DMS53 treated with DMSO at 0.1 percent for 48 hours (cell line): ENCODE measurements around the gene BTBD2.
"Not testable (repeated sequence)": the region's sequence is repeated elsewhere in the genome, so short reads cannot be mapped to it uniquely, and the experiment has no call there.

ENCODE experiments used
- DNase-seq: peaks from one replicate; lab custom pipeline; 2025; ENCODE audit not compliant: unreplicated experiment; lab: John Stamatoyannopoulos, UW

The BTBD2 gene

GRCh38 chr19:2016041-2016807 lies 710 bp upstream of the BTBD2 start:
- peak; percentile 30 for DNase-seq

- DNase-seq, result no peak
These were observed 545 bp downstream of the BTBD2 start for GRCh38 chr19:2014731-2015607.

DNA sequence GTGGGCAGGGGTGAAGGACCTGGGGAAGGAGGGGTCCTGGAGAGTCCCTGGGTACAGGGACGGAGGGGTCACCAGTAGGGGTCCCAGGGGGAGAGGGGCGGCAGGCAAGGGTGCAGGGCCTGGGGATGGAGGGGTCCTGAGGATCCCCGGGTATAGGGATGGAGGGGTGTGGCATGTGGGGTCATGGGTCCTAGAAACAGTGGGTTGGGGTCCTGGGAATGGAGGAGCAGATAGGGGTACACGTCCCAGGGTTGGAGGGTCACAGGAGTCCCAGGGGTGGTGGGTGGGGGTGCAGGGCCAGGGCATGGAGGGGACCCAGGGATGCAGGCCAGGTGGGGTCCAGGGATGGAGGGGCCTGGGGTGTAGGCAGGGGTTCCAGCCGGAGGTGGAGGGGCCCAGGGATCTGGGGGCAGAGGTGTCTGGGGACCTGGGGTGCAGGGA lies 1.4 kb downstream of the BTBD2 start:
- DNase-seq, result no peak

DNA sequence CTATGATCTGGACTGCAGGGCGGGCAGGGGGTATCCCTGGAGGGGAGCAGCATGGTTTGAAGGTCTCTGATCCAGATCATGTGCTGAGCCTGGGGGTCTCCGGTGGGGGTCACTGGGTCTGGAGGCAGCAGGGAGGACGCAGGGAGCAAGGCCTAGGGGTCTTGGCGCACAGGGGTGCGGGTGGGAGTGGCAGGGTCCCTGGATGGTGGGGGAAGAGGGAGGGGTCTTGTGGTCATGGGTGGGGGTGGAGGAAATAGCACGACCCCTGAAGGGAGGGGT lies 1.9 kb downstream of the BTBD2 start:
- DNase-seq, result no peak

DNA sequence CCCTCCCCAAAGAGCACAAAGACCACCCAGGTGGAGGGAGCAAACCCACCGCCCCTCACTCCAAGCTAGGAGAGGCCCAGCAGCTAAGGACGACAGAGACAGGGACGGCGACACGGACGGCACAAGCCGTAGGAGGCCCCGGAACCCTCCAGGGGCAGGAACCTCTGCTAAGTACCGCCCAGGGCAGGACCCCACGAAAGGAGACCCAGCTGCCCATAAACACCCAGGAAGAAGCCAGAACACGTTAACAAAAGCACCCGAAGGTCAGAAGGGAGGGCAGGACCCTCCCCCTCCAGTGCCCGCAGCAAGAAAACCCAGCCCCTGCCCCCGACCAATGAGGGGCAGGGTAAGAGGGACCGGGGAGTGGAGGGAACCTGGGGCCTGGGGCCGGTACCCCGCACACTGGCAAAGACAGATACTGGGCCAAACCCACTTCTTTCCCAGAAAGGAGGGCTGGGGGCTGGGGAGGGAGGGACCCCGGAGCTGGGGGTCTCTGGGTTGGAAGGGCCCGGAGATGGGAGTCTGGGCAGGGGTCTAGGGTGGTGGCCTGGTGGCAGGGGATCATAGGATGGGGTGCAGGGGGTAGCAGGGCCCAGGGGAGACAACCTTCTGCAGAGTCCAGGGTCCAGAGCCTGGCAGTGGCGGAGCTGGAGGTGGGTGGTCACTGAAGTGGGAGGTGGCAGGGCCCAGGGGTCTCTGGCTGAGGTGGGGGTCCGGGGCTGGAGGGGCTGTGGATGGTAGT lies 2.4 kb downstream of the BTBD2 start:
- DNase-seq, result no peak

- DNase-seq, result no peak
These were observed 4.3 kb downstream of the BTBD2 start for GRCh38 chr19:2011169-2011568.

DNA sequence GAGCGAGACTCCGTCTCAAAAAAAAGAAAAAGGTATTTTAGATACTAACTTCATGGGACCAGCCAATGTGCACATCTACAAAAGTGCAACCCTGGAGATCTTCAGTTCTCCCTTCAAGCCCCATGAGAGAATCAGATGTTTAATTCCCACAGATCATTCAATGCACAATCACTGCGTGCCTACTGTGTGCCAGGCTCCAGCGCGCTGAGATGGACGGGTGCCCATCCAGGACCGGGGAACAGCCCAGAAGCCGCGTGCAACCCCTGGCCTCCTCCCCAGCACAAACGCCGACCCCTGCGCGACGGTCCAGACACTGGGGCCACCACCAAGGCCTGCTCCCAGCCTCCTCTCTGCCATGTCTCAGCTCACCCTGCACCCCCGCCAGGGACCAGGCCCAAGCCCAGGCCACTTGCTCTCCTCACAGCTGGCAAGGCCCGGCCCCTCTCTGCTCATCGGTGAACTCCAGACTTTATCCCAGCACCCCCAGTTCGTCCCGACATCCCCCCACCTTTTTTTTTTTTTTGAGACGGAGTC lies 5.3 kb downstream of the BTBD2 start:
- DNase-seq, result no peak

GRCh38 chr19:2003874-2004273 lies 11.6 kb downstream of the BTBD2 start:
- no peak for DNase-seq

- DNase-seq, result no peak
These were observed 15.5 kb downstream of the BTBD2 start for GRCh38 chr19:1999856-2000515.

- DNase-seq, result no peak
These were observed 16.5 kb downstream of the BTBD2 start for GRCh38 chr19:1998712-1999708.

DNA sequence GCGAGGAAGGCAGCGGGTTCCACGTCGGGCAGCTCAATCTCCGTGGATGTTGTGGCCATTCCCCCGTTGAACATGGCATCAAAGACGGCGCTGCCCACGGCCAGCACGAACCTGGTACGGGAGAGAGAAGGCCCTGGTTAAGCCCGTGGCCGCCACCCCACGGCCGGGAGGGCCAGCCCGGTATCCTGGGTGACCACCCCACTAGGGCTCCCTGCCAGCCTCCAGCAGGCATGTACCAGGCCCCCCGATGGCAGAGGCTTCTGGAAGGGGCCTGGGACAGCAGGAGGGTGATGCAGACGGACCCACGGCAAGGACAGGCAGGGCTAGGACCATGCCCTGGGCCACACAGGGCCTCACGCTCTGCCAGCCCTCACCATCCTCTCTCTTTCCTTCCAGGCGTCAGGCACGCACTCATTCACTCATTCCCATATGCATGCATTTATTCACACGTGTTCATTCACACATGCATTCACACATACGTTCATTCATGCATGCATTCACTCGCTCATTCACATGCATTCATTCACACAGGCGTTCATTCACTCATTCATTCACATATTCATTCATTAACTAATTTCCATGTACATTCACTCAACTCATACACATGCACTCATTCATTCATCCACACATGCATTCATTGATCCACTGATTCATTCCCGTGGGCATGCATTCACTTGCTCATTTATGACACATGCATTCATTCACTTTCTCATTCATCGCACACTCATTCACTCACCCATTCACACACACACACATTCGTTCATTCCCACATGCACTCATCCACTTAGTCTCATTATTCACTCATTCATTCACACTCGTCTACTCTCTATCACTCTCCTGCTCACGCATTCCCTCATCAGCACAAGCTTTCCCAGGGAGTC lies 17.9 kb downstream of the BTBD2 start:
- no peak for DNase-seq

DNA sequence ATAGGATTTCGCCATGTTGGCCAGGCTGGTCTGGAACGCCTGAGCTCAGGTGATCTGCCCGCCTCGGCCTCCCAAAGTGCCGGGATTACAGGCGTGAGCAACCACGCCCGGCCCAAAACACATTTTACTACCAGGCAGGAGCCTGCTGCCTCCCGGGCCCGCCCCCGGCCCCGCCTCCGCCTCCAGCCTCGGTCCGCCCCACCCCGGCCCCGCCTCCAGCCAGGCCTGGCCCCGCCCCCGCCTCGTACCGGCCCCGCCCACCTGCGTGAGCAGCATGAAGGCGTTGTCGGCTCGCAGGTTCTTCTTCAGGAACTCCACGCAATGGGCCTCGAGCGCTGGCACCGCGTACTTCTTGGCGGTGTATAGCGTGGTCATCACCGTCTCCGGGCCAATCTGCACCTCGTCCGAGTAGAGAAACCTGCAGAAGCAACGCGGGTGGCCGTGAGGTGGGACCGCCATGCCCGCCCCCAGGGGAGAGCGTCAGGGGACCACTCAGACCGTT lies 22.7 kb downstream of the BTBD2 start:
- no peak for DNase-seq

DNA sequence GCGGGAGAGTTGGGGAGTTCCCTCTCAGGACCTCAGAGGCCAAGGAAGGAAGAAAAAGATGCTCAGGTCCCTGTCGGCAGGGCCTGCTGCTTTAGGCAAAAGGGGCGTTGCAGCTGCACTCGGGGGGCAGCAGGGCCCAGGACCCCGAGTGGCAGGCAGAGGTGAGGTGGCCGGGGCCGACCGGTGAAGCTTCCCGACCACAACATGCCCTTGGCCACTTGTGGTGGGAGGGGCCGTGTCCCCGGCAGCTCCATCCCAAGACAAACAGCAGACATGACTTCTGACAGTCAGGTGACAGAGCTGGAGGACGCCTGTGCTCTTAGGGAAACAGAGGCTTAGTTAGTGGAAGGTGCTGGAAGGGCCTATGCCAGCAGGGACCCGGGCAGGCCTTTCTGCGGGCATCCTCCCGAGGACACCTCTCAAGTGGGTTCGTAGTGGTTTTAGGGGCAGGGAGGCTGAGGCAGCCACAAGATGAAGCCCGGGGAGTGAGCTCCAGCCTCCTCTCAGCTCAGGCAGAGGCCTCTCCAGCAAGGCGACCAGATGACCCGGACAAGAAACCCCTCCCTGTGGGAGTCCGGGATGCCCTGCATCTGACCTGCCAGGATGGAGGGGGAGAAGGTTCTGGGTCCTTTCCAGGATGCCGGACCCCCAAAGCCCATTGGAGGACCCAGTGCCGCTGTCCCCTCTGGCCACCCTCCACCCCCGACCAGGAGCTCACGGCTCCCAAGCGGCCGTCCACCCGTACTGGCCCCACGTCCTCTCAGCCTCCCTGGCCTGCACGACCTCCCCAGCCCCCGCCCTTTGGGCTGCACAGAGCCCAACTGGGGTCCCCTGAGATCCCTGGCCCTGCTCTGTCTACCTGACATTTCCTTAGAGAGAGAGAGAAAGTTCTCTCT lies 24.2 kb downstream of the BTBD2 start:
- DNase-seq, result no peak

DNA sequence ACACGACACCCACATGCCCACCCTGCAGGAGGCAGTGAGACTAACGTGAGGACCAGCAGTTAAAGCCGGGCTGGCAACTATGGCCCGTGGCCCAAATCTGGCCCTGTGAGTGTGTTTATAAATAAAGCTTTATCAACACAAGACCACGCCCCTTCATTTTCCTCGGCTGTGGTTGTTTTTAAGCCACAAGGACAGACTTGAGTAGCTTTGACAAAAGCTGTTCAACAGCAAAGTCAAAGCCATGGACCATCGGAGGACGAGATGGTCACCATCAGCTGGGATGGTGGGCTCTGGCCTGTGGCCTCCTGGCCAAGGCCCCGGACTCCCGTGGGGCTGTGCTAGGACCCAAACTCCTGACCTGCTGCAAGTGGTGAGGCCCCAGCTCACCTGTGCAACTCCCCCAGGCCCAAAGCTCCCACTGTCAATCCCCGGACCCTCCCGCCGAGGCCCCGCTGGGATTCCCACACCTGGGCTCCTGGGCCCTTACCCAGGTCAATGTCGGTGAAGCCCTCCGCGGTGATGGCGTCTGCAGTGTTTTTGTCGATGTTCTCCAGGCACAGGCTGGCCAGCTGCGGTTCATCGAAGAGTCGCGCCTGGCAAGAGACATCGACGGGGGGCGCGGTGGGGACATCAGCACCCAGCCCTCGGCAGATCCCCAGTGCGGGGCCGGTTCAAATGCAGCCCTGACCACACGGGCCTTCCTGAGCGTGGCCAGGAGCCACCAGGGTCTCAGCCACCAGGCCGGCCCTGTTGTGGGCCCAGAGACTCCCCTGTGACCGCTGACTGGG lies 25.1 kb downstream of the BTBD2 start:
- no peak for DNase-seq

DNA sequence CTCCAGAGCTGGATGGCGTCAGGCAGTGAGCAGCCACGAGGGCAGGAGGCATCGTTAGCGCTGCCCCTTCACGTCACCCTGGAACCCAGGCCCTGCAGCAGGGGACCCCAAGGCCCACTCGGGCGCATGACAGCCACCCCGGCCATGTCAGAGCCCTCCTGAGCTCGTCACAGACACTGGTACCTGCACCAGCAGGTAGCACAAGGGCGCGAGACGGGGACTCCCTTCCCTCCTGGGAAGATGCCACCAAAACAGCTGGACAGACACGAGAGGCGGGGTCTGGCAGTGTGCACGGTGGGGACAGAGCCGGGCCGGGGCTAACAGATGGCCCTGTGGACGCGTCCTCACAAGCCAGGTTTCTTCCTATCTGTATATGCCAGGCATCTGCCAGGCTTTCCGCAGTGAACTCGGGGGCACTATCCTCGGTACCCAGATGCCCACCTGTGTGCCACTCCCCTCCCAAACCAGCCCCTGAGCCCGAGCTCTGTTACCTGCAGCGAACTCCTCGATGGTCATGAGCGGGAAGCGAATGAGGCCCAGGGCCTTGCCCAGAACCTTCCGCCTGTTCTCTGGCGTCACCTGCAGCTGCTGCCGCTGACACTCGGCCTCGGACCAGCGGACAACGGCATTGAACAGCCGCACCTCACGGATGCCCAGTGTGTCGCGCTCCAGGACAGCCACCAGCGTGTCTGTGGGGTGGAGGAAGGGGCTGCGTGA lies 25.8 kb downstream of the BTBD2 start:
- DNase-seq, result no peak

GRCh38 chr19:1988464-1988863 lies 27.1 kb downstream of the BTBD2 start:
- DNase-seq, result not testable (repeated sequence)
